HG03039 (cell line): ENCODE measurements around the gene ZG16.
"Not testable (repeated sequence)": the region's sequence is repeated elsewhere in the genome, so short reads cannot be mapped to it uniquely, and the experiment has no call there.

Experiments used
- ATAC-seq: cut with Tn5 transposase; IDR thresholded peaks from one replicate; pipeline ENCODE4 v1.9.1; 2021; ENCODE audit warnings: mild to moderate bottlenecking, moderate library complexity; ENCODE audit not compliant: unreplicated experiment

The ZG16 gene

GRCh38 chr16:29747947-29748759, 29.9 kb upstream of the ZG16 start:
- no peak for ATAC-seq

GRCh38 chr16:29748760-29749149, 29.3 kb upstream of the ZG16 start:
- ATAC-seq, result not testable (repeated sequence)

- no peak for ATAC-seq
These were observed 24.5 kb upstream of the ZG16 start for GRCh38 chr16:29753516-29753915.

GRCh38 chr16:29756654-29757053, 21.4 kb upstream of the ZG16 start:
- ATAC-seq, result no peak

- not testable (repeated sequence) for ATAC-seq
These were observed 21.0 kb upstream of the ZG16 start for GRCh38 chr16:29757086-29757485.

- no peak for ATAC-seq
These were observed 20.0 kb upstream of the ZG16 start for GRCh38 chr16:29757950-29758466.

- no peak for ATAC-seq
These were observed 17.3 kb upstream of the ZG16 start for GRCh38 chr16:29760567-29761279.

- ATAC-seq, result not testable (repeated sequence)
These were observed 16.8 kb upstream of the ZG16 start for GRCh38 chr16:29761280-29761651.

- no peak for ATAC-seq
These were observed 16.2 kb upstream of the ZG16 start for GRCh38 chr16:29761882-29762281.

- ATAC-seq, result no peak
These were observed 14.7 kb upstream of the ZG16 start for GRCh38 chr16:29763326-29763725.

- no peak for ATAC-seq
These were observed 12.7 kb upstream of the ZG16 start for GRCh38 chr16:29765167-29766032.

GRCh38 chr16:29766571-29766970, 11.5 kb upstream of the ZG16 start:
- ATAC-seq, result no peak

- no peak for ATAC-seq
These were observed 11.0 kb upstream of the ZG16 start for GRCh38 chr16:29767062-29767461.

- no peak for ATAC-seq
These were observed 8.5 kb upstream of the ZG16 start for GRCh38 chr16:29769507-29769906.

- no peak for ATAC-seq
These were observed 7.7 kb upstream of the ZG16 start for GRCh38 chr16:29770250-29770929.

GRCh38 chr16:29772330-29772729, 5.7 kb upstream of the ZG16 start:
- not testable (repeated sequence) for ATAC-seq

GRCh38 chr16:29774730-29775129, 3.3 kb upstream of the ZG16 start:
- ATAC-seq, result no peak

- no peak for ATAC-seq
These were observed 2.2 kb upstream of the ZG16 start for GRCh38 chr16:29775742-29776408.

GRCh38 chr16:29779474-29779873, 1.4 kb downstream of the ZG16 start:
- ATAC-seq, result no peak
